Measurements from ENCODE around the gene SLC4A3. TPM values are rescaled to one million over a fixed set of nuclear protein-coding genes. Genes with fewer than 3 reads are reported as not detected.

SLC4A3 gene
- total and polyA plus RNA-seq, 2 donors (not counting 3 experiments of a cell fraction or from before 2014, with no cell fraction given): 0.29 to 0.35 TPM

- CTCF ChIA-PET: interaction anchor here (0.6 to 5.4 kb wide), 8 partner anchors 21 to 213 kb away, joined by 3 to 47 read pairs (median 4); partner anchors contain the start of genes CHPF and TMEM198
- Histone ChIP-seq H4K20me1 (replicated peaks; ENCODE audit: control insufficient read depth, extremely low read depth, insufficient read depth, low read length) (no peaks in the 10 kb centered on the region), H3K36me3 (ENCODE audit: control insufficient read depth in 2 of 2, extremely low read depth in 1 of 2, insufficient read depth in 2 of 2, low read length in 2 of 2) (no peaks in the 10 kb centered on the region), H3K9me1 (replicated peaks; ENCODE audit: control insufficient read depth, extremely low read depth, insufficient read depth, low read length) (no peaks in the 10 kb centered on the region), H3K79me2 (ENCODE audit: control insufficient read depth, insufficient read depth, low read length) (no peaks in the 10 kb centered on the region), H3K27ac (ENCODE audit: insufficient read depth, low read depth, low read length) (no peak overlapping the region), H3K9ac (replicated peaks; ENCODE audit: extremely low read depth, insufficient read depth, low read length) (no peak overlapping the region), H3K9me3 (replicated peaks; ENCODE audit: control insufficient read depth, insufficient read depth, low read length) (no peaks in the 10 kb centered on the region), H3K27me3 (ENCODE audit: control insufficient read depth in 2 of 2, insufficient read depth in 2 of 2, low read length in 2 of 2) (peaks cover 0 to 3% of the 10 kb centered on the region in 2 experiments), H3K4me1 (ENCODE audit: control insufficient read depth, extremely low read depth, insufficient read depth, low read length) (no peaks in the 10 kb centered on the region), H3K4me3 (replicated peaks in 1 of 3; ENCODE audit: insufficient read depth in 1 of 3, low read depth in 1 of 3, low read length in 3 of 3) (no peak overlapping the region), H3K4me2 (ENCODE audit: insufficient read depth, low read length) (no peak overlapping the region), H2AFZ (ENCODE audit: low read depth, low read length) (no peak overlapping the region)
- BruUV-seq (replicated peaks): no TSS peak
- intact Hi-C loops (cut with micrococcal nuclease): no loop called here
- no peak for TF ChIP-seq MAX (IDR thresholded peaks at IDR 0.05; ENCODE audit: insufficient read depth, insufficient read length)
- TF ChIP-seq, protein P1, sequence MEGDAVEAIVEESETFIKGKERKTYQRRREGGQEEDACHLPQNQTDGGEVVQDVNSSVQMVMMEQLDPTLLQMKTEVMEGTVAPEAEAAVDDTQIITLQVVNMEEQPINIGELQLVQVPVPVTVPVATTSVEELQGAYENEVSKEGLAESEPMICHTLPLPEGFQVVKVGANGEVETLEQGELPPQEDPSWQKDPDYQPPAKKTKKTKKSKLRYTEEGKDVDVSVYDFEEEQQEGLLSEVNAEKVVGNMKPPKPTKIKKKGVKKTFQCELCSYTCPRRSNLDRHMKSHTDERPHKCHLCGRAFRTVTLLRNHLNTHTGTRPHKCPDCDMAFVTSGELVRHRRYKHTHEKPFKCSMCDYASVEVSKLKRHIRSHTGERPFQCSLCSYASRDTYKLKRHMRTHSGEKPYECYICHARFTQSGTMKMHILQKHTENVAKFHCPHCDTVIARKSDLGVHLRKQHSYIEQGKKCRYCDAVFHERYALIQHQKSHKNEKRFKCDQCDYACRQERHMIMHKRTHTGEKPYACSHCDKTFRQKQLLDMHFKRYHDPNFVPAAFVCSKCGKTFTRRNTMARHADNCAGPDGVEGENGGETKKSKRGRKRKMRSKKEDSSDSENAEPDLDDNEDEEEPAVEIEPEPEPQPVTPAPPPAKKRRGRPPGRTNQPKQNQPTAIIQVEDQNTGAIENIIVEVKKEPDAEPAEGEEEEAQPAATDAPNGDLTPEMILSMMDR (IDR thresholded peaks at IDR 0.05; ENCODE audit: extremely low read depth in 1 of 2, insufficient read depth in 1 of 2, low read depth in 1 of 2, low read length in 2 of 2): no peak
- no peak for TF ChIP-seq FOS (IDR thresholded peaks at IDR 0.05; ENCODE audit: borderline replicate concordance, insufficient read depth, low read length)
- TF ChIP-seq MYC (IDR thresholded peaks at IDR 0.05; ENCODE audit: low read depth, low read length): no peak
- no peak for TF ChIP-seq JUN (IDR thresholded peaks at IDR 0.05; ENCODE audit: borderline replicate concordance, insufficient read depth, insufficient read length, low read depth)
- TF ChIP-seq POLR2A (IDR thresholded peaks at IDR 0.05; ENCODE audit: low read depth, low read length): no peak
- TF ChIP-seq GATA2 (IDR thresholded peaks at IDR 0.05; ENCODE audit: insufficient read depth, insufficient read length, low read depth, low read length): no peak
- TF ChIP-seq POLR2AphosphoS5 (IDR thresholded peaks at IDR 0.05; ENCODE audit: insufficient read depth, low read depth, low read length): no peak
- TF ChIP-seq EZH2 (IDR thresholded peaks at IDR 0.05; ENCODE audit: borderline replicate concordance, low read depth, low read length, severe bottlenecking): no peak
- POLR2A ChIA-PET: no interaction called here
- DNase-seq (ENCODE audit: low read depth, low spot score): no peak
- FAIRE-seq: no peak
- dilution Hi-C loops (cut with MboI; ENCODE audit: extremely low pct_ligation_motif_present, low sequenced_read_pairs): no loop called here
These were observed 15.6 kb downstream of the SLC4A3 start for GRCh38 chr2:219643084-219643473.
